Testis (tissue), 3 donors: Measurements from ENCODE around the gene PORCN. TPM values are rescaled to one million over a fixed set of nuclear protein-coding genes. Genes with fewer than 3 reads are reported as not detected.
"Not testable (repeated sequence)": the region's sequence is repeated elsewhere in the genome, so short reads cannot be mapped to it uniquely, and the experiment has no call there.

Experiments
- DNase-seq: peaks from one replicate; pipeline ENCODE4 v3.0.0-alpha.2; 2019
- H3K27ac ChIP-seq, 2 donors: fragments of 200-600 bp; sonication (generic); one replicate each; pipeline ENCODE4 v1.5.1; 2019
- H3K27me3 ChIP-seq: fragments of 200-600 bp; sonication (generic); one replicate; pipeline ENCODE4 v1.5.1; 2019
- H3K36me3 ChIP-seq: fragments of 200-600 bp; sonication (generic); one replicate; pipeline ENCODE4 v1.5.1; 2017; ENCODE audit warnings: low read depth; ENCODE audit errors: missing control alignments
- H3K4me1 ChIP-seq: fragments of 200-600 bp; sonication (generic); one replicate; pipeline ENCODE4 v1.5.1; 2019
- H3K4me3 ChIP-seq, 2 donors: fragments of 200-600 bp; sonication (generic); one replicate each; pipeline ENCODE4 v1.5.1; 2017 to 2019
- H3K9me3 ChIP-seq: fragments of 200-600 bp; sonication (generic); one replicate; pipeline ENCODE4 v1.5.1; 2017
- POLR2A ChIP-seq: fragments of 450-650 bp; IDR thresholded peaks from one replicate; pipeline ENCODE4 v1.6.1; 2017; ENCODE audit warnings: antibody characterized with exemption, mild to moderate bottlenecking, moderate library complexity
- WGBS, 2 donors: methylation state at CpG; one replicate each; pipeline ENCODE4 v1.1.5; 2018; 5-methylcytosine and 5-hydroxymethylcytosine counted together
- intact Hi-C: fragments of 100-400 bp; cut with DNase I; formaldehyde crosslinking; loops from one replicate; pipeline ENCODE4 v1.15.1; 2023; ENCODE audit warnings: low total_unique reads
- polyA plus RNA-seq: library from polyadenylated mRNA; stranded (reverse); fragments of 350-450 nt; fragmentation: Illumina TruSeq; extraction: RNeasy Lipid Tissue Mini Kit (QIAGEN cat#74804); gene quantifications from one replicate; pipeline ENCODE4 v1.2.3, GENCODE V29; 2014; ENCODE audit warnings: low read depth, low replicate concordance; ENCODE audit not compliant: insufficient read depth
- total RNA-seq, 2 donors: library from RNA; depleted of rRNA; stranded (reverse); fragments of >200 nt; gene quantifications; one replicate each; pipeline ENCODE4 v1.2.3, GENCODE V29; 2016
- TF ChIP-seq, protein P1 (sequence below), 3 experiments: fragments of 450-650 bp in 2 of 3; fragments of 200-600 bp in 1 of 3; sonication (generic) in 1 of 3; IDR thresholded peaks; one replicate each; pipeline ENCODE4 v1.5.1; 2016 to 2019; ENCODE audit warnings: antibody characterized with exemption in 3 of 3, mild to moderate bottlenecking in 2 of 3, moderate library complexity in 1 of 3

PORCN gene
- total and polyA plus RNA-seq, 3 donors from 2014 or later, result 25.0 to 110 (median 58.7) TPM

DNA sequence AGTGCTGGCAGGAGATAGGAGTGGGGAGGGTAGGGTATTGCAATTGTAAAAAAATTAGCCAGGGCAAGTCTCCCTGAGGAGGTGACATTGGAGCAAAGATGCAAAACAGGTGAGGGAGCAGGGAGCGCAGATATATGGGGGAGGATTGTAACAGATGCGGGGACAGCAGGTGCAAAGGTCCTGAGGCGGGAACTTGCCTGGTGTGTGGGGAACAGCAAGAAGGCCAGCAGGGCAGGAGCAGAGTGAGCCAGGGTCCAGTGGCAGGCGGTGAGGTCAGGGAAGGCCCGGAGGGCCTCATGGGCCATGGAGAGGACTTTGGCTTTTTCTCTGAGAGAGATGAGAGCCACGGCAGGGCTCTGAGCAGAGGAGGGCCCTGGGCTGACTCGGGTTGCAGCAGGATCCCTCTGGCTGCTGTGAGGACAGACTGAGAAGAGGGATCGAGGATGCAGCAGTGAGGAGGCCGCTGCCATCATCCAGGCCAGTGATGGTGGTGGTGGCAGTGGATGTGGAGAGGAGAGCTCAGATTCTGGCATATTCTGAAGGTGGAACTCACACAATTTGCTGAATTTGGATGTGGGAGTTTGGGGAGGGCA lies 6.2 kb downstream of the PORCN start:
- H3K4me3 ChIP-seq, result no peak overlapping the region
- H3K4me1 ChIP-seq, result no peaks in the 10 kb centered on the region
- no peak overlapping the region for H3K27ac ChIP-seq
- WGBS, 2 donors, result 94 to 98% methylated on average over 8 to 9 of the region's 9 CpGs
- no peaks in the 10 kb centered on the region for H3K27me3 ChIP-seq
- TF ChIP-seq POLR2A, result no peak
- TF ChIP-seq, protein P1, sequence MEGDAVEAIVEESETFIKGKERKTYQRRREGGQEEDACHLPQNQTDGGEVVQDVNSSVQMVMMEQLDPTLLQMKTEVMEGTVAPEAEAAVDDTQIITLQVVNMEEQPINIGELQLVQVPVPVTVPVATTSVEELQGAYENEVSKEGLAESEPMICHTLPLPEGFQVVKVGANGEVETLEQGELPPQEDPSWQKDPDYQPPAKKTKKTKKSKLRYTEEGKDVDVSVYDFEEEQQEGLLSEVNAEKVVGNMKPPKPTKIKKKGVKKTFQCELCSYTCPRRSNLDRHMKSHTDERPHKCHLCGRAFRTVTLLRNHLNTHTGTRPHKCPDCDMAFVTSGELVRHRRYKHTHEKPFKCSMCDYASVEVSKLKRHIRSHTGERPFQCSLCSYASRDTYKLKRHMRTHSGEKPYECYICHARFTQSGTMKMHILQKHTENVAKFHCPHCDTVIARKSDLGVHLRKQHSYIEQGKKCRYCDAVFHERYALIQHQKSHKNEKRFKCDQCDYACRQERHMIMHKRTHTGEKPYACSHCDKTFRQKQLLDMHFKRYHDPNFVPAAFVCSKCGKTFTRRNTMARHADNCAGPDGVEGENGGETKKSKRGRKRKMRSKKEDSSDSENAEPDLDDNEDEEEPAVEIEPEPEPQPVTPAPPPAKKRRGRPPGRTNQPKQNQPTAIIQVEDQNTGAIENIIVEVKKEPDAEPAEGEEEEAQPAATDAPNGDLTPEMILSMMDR (IDR thresholded peaks at IDR 0.05), result no peak
- intact Hi-C loops, result no loop called here
- no peaks in the 10 kb centered on the region for H3K9me3 ChIP-seq
- no peaks in the 10 kb centered on the region for H3K36me3 ChIP-seq
- DNase-seq, result no peak

GRCh38 chrX:48515842-48516241 lies 7.0 kb downstream of the PORCN start:
- no peak for DNase-seq
- intact Hi-C loops, result no loop called here
- no peaks in the 10 kb centered on the region for H3K36me3 ChIP-seq
- no peak overlapping the region for H3K4me3 ChIP-seq
- no peak overlapping the region for H3K27ac ChIP-seq
- WGBS, 2 donors, result 95% methylated on average over 6 of the region's 10 CpGs; no CpG with 5 or more reads in 1 of the 2 donors
- no peaks in the 10 kb centered on the region for H3K4me1 ChIP-seq
- no peaks in the 10 kb centered on the region for H3K27me3 ChIP-seq
- TF ChIP-seq, protein P1 (IDR thresholded peaks at IDR 0.05), result no peak
- TF ChIP-seq POLR2A, result no peak
- no peaks in the 10 kb centered on the region for H3K9me3 ChIP-seq

DNA sequence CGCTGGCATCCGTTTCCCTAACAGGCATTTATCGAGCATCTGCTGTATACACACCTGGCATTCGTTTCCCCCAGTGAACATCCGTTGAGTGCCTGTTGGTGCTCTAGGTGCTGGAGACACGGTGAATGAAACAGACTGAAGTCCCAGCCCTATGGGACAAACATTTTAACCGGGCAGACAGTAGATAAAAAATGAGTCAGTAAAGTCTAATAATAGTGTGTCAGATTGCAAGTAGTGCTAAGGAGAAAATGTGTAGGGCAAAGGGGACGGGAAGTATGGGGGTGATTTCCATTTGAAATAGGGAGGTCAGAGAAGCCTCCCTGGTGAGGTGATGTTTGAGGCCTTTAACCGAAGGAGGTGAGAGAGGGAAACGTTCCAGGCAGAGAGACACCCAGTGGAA lies 7.5 kb downstream of the PORCN start:
- intact Hi-C loops, result no loop called here
- H3K36me3 ChIP-seq, result no peaks in the 10 kb centered on the region
- WGBS, 2 donors, result 85 to 86% methylated on average over 10 of the region's 10 CpGs
- H3K27ac ChIP-seq, result no peak overlapping the region
- no peaks in the 10 kb centered on the region for H3K27me3 ChIP-seq
- H3K9me3 ChIP-seq, result no peaks in the 10 kb centered on the region
- no peak for TF ChIP-seq POLR2A
- TF ChIP-seq, protein P1 (IDR thresholded peaks at IDR 0.05), result no peak
- DNase-seq, result no peak
- H3K4me3 ChIP-seq, result no peak overlapping the region
- no peaks in the 10 kb centered on the region for H3K4me1 ChIP-seq

GRCh38 chrX:48516987-48517386 lies 8.2 kb downstream of the PORCN start:
- H3K4me3 ChIP-seq, result no peak overlapping the region

DNA sequence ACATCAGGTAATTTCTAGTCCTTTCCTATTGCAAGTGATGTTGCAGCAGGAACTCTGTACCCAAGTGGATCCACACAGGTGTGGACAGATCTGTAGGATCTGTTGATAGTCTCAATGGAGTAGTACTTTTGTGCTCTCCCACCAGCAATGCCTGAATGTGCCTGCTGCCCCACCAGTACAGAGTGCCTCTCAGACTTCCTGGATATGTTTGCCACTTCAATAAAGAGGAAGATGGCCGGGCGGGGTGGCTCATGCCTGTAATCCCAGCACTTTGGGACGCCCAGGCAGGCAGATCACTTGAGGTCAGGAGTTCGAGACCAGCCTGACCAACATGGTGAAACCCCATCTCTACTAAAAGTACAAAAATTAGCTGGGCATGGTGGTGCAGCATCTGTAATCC lies 10.7 kb downstream of the PORCN start:
- H3K9me3 ChIP-seq, DNase-seq, H3K27me3 ChIP-seq, H3K36me3 ChIP-seq, H3K4me3 ChIP-seq, H3K27ac ChIP-seq, intact Hi-C loops, H3K4me1 ChIP-seq: not testable (repeated sequence)
- 100% methylated on average over 1 of the region's 4 CpGs; no CpG with 5 or more reads in 1 of the 2 donors for WGBS, 2 donors

More at GRCh38 chrX:48516987-48517386, 8.2 kb downstream of the PORCN start:
- intact Hi-C loops, result no loop called here
- Histone ChIP-seq H3K27me3 (no peaks in the 10 kb centered on the region), H3K36me3 (no peaks in the 10 kb centered on the region), H3K9me3 (no peaks in the 10 kb centered on the region), H3K27ac (no peak overlapping the region), H3K4me1 (no peaks in the 10 kb centered on the region)
- WGBS, 2 donors, result 90 to 97% methylated on average over 2 to 4 of the region's 5 CpGs
- TF ChIP-seq POLR2A, result no peak
- TF ChIP-seq, protein P1 (IDR thresholded peaks at IDR 0.05), result no peak
- DNase-seq, result no peak
